Prostate gland (tissue), 2 donors: ENCODE measurements around the gene BRCC3. TPM values are rescaled to one million over a fixed set of nuclear protein-coding genes. Genes with fewer than 3 reads are reported as not detected.

Source experiments
- DNase-seq: peaks from one replicate; pipeline ENCODE4 v3.0.0-alpha.2; 2019; ENCODE audit warnings: low spot score
- H3K27ac ChIP-seq, 2 donors: fragments of 200-600 bp; sonication (generic); 2 replicates each; pipeline ENCODE4 v1.5.1; 2017 to 2019
- H3K27me3 ChIP-seq: fragments of 200-600 bp; sonication (generic); replicated peaks from 2 replicates; pipeline ENCODE4 v1.5.1; 2019; ENCODE audit not compliant: insufficient read depth
- H3K36me3 ChIP-seq, 2 donors: fragments of 200-600 bp; sonication (generic); 1 replicate in 1 of 2; 2 replicates in 1 of 2; pipeline versions ENCODE4 v1.5.1 to v1.8.1; 2017 to 2019
- H3K4me1 ChIP-seq: fragments of 200-600 bp; sonication (generic); replicated peaks from 2 replicates; pipeline ENCODE4 v1.5.1; 2019
- H3K4me3 ChIP-seq, 2 donors: fragments of 200-600 bp; sonication (generic); 2 replicates each; pipeline ENCODE4 v1.5.1; 2017 to 2019
- H3K9me3 ChIP-seq: fragments of 200-600 bp; sonication (generic); 2 replicates; pipeline ENCODE4 v1.5.1; 2017
- POLR2A ChIP-seq: fragments of 450-650 bp; IDR thresholded peaks from one replicate; pipeline ENCODE4 v1.6.1; 2016; ENCODE audit warnings: antibody characterized with exemption, mild to moderate bottlenecking
- POLR2AphosphoS5 ChIP-seq: sonication (generic); formaldehyde crosslinking; IDR thresholded peaks from one replicate; pipeline ENCODE4 v1.6.1; 2017; ENCODE audit warnings: antibody characterized with exemption
- WGBS: methylation state at CpG from one replicate; pipeline ENCODE4 v1.1.5; 2018; 5-methylcytosine and 5-hydroxymethylcytosine counted together
- intact Hi-C: fragments of 100-400 bp; cut with DNase I; formaldehyde crosslinking; loops from one replicate; pipeline ENCODE4 v1.14.2; 2022
- total RNA-seq, 2 donors: library from RNA; depleted of rRNA; stranded (reverse); fragments of >200 nt; gene quantifications; one replicate each; pipeline ENCODE4 v1.1.0, GENCODE V29; 2016
- TF ChIP-seq, protein P1 (sequence below), 4 experiments: fragments of 200-600 bp in 2 of 4; fragments of 450-650 bp in 2 of 4; sonication (generic) in 2 of 4; IDR thresholded peaks; 1 replicate in 3 of 4; 2 replicates in 1 of 4; pipeline ENCODE4 v1.5.1; 2016 to 2019; ENCODE audit warnings: antibody characterized with exemption in 4 of 4, mild to moderate bottlenecking in 2 of 4, moderate library complexity in 2 of 4

BRCC3 gene
- total RNA-seq, 2 donors from 2014 or later = 10.0 to 19.3 TPM

DNA sequence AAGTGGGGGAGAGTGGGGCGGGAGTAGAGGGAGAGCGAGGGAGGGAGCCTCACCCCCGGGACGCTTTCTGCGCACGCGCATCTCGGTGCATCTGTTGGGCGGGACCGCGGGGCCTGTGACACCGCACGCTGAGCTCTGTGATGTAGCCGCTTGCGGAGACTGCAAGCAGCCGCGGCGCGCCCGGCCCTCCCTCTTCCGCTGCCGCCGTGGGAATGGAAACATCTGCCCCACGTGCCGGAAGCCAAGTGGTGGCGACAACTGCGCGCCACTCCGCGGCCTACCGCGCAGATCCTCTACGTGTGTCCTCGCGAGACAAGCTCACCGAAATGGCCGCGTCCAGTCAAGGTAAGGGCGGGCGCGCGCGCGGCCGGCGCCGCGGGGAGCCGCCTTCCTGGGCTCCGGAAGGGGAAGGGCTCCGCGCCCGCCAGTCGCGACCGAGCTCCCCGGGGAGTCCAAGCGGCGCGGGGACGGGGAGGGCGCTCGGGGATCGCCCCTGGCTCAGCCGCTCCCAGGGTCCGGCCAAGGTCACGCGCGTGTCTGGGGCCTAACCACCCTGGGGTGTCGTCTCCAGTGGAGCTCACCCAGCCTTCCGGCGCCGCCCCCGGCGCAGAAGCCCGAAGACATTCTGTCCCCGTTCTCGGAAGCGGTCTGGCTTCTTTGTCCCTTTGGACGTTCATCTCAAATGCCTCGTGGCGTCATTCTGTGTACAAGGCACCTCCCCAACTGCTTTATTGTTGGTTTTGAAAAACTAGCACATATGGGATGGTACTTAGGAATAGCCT, 44.4 kb upstream of the BRCC3 start, which contains the start of gene FUNDC2:
Gene FUNDC2, plus strand, starts transcription at position 118 of the 782 bp plus-strand sequence. Its CDS starts 95 bp downstream, at position 213.
- Histone ChIP-seq H3K4me3 (peak within 1 kb of the TSS; percentile 56 to 59), H3K9me3 (no peaks in the 10 kb centered on the region), H3K36me3 (no peaks in the 10 kb centered on the region), H3K27me3 (no peaks in the 10 kb centered on the region), H3K4me1 (no peaks in the 10 kb centered on the region), H3K27ac (peak within 1 kb of the TSS; percentile 92 to 95)
- intact Hi-C loops = no loop called here
- peak; percentile 72 for TF ChIP-seq POLR2AphosphoS5
- TF ChIP-seq, protein P1, sequence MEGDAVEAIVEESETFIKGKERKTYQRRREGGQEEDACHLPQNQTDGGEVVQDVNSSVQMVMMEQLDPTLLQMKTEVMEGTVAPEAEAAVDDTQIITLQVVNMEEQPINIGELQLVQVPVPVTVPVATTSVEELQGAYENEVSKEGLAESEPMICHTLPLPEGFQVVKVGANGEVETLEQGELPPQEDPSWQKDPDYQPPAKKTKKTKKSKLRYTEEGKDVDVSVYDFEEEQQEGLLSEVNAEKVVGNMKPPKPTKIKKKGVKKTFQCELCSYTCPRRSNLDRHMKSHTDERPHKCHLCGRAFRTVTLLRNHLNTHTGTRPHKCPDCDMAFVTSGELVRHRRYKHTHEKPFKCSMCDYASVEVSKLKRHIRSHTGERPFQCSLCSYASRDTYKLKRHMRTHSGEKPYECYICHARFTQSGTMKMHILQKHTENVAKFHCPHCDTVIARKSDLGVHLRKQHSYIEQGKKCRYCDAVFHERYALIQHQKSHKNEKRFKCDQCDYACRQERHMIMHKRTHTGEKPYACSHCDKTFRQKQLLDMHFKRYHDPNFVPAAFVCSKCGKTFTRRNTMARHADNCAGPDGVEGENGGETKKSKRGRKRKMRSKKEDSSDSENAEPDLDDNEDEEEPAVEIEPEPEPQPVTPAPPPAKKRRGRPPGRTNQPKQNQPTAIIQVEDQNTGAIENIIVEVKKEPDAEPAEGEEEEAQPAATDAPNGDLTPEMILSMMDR (IDR thresholded peaks at IDR 0.05) = no peak
- peak; percentile 58 for TF ChIP-seq POLR2A
- WGBS = under 1% methylated on average over 30 of the region's 82 CpGs
- peak; percentile 88 for DNase-seq

DNA sequence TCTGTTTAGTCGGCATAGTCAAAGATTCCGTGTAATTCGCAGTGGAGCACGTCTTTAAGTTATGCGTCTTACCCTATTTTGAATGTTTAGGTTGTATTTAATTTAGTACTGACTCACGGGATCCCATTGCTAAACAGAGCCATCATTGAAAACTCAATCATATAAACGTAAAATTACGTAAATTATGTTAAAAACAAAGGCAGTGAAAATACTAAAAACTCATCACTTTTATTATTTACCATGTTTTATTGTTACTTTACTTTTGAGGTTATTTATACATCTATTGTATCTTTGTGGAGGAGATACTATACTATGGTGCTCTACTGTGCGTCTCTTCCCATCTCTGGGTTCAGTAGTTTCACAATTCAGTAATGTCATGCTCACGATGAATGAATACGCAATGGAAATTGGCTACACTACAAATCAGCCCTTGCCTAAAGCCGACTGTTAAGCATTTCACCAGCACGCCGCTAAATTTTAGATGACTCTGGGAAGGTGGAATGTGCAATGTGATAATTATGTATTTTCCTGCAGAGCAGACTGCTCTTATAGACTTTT, 43.7 kb upstream of the BRCC3 start:
- Histone ChIP-seq H3K27ac (peak overlapping the region; percentile 92 to 95), H3K9me3 (no peaks in the 10 kb centered on the region), H3K27me3 (no peaks in the 10 kb centered on the region), H3K36me3 (no peaks in the 10 kb centered on the region), H3K4me3 (peak overlapping the region; percentile 56 to 59), H3K4me1 (no peaks in the 10 kb centered on the region)
- WGBS = under 1% methylated on average over 14 of the region's 14 CpGs
- DNase-seq = peak; percentile 8
- intact Hi-C loops = no loop called here
- TF ChIP-seq POLR2A = peak; percentile 54
- TF ChIP-seq POLR2AphosphoS5 = peak; percentile 34
- TF ChIP-seq, protein P1 (IDR thresholded peaks at IDR 0.05) = no peak

DNA sequence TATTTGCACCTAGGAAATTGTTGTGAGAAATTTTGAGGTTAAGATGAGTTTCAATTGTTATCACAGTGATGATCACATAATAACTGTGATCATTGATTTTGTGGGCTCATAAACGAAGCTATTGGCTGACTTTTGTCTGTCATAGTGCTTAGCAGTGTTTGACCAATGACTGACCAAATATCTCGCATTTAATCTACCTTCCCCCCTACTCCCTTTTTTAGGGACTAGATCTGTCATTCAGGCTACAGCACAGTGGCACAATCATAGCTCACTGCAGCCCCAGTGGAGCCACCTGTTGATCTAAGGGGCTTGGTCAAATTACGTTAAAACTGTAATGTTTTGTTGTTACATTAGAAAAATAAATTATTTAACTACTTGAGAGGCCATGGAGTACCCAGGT, 43.2 kb upstream of the BRCC3 start:
- no peaks in the 10 kb centered on the region for H3K27me3 ChIP-seq
- H3K27ac ChIP-seq = peak overlapping the region; percentile 92 to 95
- H3K4me3 ChIP-seq = peak overlapping the region; percentile 56 to 59
- H3K9me3 ChIP-seq = no peaks in the 10 kb centered on the region
- H3K36me3 ChIP-seq = no peaks in the 10 kb centered on the region
- DNase-seq = no peak
- intact Hi-C loops = no loop called here
- TF ChIP-seq POLR2AphosphoS5 = no peak
- no peak for TF ChIP-seq POLR2A
- TF ChIP-seq, protein P1 (IDR thresholded peaks at IDR 0.05) = no peak
- 7% methylated on average over 3 of the region's 3 CpGs for WGBS
- H3K4me1 ChIP-seq = no peaks in the 10 kb centered on the region

DNA sequence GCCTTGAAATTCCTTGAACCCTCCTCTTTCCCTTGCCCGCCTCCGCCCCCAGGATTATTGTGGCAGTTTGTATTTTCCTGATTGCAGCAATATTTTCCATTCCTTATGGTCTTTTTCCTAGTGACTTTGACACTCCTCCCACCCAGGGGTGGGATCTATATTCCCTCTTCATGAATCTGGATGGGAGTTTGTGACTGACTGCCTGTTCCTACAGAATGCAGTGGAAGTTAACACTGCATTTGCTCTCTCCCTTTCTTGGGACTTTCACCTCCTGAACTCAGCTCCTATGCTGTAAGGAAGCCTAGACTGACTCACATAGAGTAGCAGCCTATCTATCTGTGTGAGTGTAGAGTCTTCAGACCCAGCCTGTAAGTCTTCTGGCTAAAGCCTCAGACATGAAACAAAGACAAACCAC, 42.4 kb upstream of the BRCC3 start:
- no peaks in the 10 kb centered on the region for H3K27me3 ChIP-seq
- 97% methylated on average over 2 of the region's 2 CpGs for WGBS
- no peak for DNase-seq
- H3K4me3 ChIP-seq = no peak overlapping the region
- H3K9me3 ChIP-seq = no peaks in the 10 kb centered on the region
- no peaks in the 10 kb centered on the region for H3K36me3 ChIP-seq
- no peak for TF ChIP-seq POLR2AphosphoS5
- no peak for TF ChIP-seq POLR2A
- TF ChIP-seq, protein P1 (IDR thresholded peaks at IDR 0.05) = no peak
- no peaks in the 10 kb centered on the region for H3K4me1 ChIP-seq
- no peak overlapping the region for H3K27ac ChIP-seq
- intact Hi-C loops = no loop called here
